ENCODE results near the gene MS4A6E.
"Not testable (repeated sequence)": the region's sequence is repeated elsewhere in the genome, so short reads cannot be mapped to it uniquely, and the experiment has no call there.

MS4A6E gene, protein sequence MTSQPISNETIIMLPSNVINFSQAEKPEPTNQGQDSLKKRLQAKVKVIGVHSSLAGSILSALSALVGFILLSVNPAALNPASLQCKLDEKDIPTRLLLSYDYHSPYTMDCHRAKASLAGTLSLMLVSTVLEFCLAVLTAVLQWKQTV

DNA sequence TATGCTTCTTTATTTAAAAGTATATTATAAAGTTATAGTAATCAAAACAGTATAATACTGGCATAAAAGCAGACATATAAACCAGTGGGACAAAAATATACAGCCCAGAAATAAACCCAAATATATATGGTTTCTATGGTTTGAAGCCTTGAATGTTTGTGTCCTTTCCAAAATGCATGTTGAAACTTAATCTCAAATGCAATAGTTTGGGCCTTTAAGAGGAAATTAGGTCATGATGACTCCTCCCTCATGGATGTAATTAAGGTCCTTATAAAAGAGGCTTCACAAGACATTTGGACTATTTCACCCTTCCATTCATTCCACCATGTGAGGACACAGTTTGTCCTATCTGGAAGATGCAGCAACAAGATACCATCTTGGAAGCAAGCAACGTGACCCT is at the start of gene MS4A6E:
Gene MS4A6E (plus strand): TSS at position 301 of the 400 bp plus-strand sequence. CDS start 7,641 bp downstream, outside the sequence.
- no peak for DNase-seq (ENCODE audit: low read depth in 1 of 2, low spot score in 1 of 2)

DNA sequence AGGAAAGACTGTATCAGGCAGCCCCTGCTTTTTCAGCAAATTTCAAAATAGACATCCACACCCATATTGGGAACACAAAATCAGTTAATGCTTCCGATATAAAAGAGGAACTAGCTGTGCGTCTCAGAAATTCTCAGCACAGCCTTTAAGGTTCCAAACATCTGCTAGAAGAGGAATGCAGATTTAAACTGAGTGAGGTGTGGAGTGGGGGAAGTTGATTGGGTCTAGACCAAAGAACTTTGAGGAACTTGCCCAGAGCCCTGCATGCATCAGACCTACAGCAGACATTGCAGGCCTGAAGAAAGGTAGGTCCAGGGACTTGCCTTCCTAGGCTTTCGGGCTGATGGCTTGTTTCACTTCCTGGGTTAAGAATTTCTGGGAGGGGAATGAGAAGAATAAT is 46.6 kb upstream of the MS4A6E start, which contains the start of gene MS4A4A:
Gene MS4A4A (plus strand): TSS at position 255 of the 400 bp plus-strand sequence. CDS start 10 bp downstream, at position 265.
- no peak for DNase-seq (ENCODE audit: low read depth in 1 of 2, low spot score in 1 of 2)

DNA sequence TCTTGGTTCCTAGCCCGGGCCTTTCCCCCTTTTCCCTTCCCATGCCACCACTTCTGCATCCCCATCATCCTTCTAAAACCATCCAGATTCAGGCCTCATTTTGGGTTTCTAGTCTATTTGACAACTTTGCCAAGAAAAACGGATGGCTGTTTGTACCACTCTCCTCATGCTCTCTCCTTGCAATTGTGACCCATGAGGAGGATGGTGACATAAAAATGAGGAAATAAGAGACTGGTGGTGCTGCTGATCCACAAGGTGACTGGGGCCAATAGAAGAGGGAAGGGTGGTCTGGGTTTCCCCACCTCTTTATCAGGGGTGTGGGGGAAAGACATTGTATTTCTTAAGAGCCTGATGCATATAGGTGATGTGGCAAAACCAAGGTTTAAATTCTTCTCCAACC is 45.6 kb upstream of the MS4A6E start:
- DNase-seq (ENCODE audit: low read depth in 1 of 2, low spot score in 1 of 2), result no peak

DNA sequence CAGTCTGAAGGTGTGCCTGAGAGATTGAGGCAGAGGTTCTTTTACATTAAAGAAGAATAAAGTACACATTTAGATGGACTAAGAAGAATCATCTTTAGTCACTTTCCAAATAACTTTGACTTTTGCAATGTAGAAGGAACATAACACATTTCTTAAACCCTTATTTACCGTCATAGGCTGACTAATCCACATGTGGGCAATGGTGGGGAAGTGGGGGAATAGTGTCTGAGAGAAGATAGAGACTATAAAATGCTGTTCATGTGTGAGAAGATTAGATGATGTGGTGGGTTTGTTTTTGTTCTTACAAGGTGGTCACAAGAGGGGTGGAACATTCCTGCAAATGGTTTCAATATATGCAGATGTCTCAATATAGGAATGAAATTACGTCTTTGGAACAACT is 44.8 kb upstream of the MS4A6E start:
- DNase-seq (ENCODE audit: low read depth in 1 of 2, low spot score in 1 of 2), result no peak

DNA sequence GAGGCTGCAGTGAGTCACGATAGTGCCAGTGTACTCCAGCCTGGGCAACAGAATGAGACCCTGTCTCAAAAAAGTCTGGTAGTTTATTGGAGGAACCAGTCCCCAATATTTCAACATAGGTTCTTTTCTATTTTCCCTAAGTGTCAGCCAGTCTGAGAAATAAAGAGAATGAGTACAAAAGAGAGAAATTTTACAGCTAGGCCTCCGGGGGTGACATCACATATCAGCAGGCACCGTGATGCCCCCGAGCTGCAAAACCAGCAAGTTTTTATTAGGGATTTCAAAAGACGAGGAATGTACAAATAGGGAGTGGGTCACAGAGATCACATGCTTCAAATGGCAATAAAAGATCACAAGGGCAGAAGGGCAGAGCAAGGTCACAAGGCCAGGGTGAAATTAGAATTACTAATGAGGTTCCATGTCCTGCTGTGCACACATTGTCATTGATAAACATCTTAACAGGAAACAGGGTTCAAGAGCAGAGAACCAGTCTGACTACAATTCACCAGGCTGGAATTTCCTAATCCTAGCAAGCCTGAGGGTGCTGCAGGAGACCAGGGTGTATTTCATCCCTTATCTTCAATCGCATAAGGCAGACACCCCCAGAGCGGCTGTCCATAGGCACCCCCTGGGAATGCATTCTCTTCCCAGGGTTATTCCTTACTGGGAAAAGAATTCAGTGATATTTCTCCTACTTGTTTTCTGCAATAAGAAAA is 41.5 kb upstream of the MS4A6E start:
- not testable (repeated sequence) for DNase-seq (ENCODE audit: low read depth in 1 of 2, low spot score in 1 of 2)

DNA sequence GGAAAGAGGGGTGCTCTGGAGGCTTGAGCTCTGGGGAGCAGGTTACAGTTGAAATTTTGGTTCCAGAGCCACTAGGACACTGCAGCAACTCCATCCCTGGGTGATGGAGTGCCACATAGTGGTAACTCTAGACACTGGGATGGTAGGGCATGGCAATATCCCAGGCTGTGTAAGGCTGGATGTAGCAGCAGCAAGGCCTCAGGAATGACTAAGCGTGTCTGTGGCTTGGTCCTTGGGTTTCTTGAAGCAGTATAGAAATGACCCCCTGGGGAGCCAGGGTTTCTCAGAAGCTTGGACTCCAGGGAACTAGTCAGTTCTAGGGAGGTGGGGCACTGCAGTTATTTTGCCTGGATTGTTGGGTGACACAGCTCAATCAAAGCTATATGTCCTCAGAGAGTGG is 38.5 kb upstream of the MS4A6E start:
- DNase-seq (ENCODE audit: low read depth in 1 of 2, low spot score in 1 of 2), result no peak

DNA sequence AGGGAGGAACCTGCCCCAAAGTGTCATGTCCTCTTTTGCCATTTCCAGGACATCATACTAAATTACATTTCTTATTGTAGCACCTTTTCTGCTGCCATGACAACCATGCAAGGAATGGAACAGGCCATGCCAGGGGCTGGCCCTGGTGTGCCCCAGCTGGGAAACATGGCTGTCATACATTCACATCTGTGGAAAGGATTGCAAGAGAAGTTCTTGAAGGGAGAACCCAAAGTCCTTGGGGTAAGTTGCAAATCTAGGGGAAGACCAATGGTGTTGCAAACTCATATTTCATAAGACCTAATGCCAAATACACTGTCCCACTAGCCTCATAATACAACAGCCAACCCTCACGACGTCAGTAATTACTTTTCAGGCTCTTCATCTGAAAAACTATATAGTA is 34.9 kb upstream of the MS4A6E start:
- no peak for DNase-seq (ENCODE audit: low read depth in 1 of 2, low spot score in 1 of 2)

DNA sequence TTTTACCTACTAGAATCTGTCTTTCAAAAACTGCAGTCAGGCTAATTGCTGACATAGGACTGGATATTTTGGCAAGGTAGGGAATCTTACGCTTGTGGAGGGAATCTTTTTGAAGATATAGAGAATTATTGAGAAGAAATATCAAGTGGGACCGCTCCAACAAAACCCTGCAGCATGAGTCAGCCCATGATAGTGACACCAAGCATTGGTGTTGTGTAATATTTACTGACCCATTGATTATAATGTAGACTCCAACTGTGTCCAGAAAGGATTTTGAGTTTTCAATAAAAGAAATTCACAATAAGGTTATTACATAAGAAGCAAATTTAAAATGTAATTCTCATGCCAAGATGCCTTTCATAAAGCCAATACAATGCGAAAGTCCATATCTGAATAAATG is 25.9 kb upstream of the MS4A6E start:
- DNase-seq (ENCODE audit: low read depth in 1 of 2, low spot score in 1 of 2), result no peak

DNA sequence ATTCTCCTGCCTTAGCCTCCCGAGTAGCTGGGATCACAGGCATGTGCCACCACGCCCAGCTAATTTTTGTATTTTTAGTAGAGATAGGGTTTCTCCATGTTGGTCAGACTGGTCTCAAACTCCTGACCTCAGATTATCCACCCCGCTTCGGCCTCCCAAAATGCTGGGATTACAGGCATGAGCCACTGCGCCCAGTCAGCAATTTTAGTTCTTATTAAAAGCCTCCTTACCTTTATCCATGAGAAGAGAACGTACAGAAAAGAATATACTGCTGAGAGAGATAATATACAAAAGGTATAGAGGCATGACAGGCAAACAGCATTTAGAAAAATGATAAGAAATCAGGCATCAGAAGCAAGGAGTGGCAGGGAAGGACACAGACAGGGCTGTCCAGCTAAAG is 25.2 kb upstream of the MS4A6E start:
- not testable (repeated sequence) for DNase-seq (ENCODE audit: low read depth in 1 of 2, low spot score in 1 of 2)

DNA sequence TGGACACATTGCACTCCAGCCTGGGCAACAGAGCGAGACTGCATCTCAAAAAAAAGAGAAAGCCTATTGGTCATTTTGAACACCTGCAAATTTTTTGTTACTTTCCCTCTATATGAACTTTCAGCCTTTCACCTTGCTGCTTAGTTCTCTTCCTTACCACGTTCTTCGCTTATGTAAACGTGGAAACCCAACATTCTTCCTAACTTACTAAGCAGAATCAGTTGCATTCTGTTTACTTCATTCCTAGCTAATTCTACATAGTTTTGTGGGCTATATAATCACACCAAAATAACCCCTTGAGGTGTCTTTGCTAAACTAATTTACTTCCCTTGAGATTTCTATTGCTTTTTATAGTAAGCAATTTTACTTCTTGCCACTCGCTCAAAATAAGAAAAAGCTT is 23.4 kb upstream of the MS4A6E start:
- DNase-seq (ENCODE audit: low read depth in 1 of 2, low spot score in 1 of 2), result no peak

DNA sequence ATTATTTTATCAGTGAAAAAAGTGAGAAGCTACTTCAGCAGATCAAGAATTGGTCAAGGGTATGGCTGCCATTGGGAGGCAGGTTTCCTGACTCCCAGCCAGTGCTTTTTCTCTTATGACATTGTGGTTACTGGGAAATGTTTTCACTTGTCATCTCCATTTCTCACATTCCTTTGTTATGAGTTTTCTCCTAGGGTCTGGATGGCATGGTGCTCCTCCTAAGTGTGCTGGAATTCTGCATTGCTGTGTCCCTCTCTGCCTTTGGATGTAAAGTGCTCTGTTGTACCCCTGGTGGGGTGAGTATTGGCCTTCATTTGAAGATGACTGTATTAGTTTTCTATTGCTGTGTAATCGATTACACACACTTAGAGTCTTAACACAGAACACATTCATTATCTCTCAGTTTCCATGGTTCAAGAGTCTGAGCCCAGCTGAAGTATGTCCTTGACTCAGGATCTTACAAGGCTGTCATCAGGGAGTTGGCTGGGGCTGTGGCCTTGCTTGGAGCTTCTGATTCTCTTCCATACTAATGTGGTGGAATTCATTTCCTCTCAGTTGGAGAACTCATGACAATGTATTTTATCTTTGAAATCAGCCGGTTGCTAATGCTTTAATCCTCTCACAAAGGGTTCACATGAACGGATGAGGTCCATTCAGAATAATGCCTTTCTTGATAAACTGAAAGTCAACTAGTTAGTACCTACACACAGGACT is 21.0 kb upstream of the MS4A6E start:
- no peak for DNase-seq (ENCODE audit: low read depth in 1 of 2, low spot score in 1 of 2)

DNA sequence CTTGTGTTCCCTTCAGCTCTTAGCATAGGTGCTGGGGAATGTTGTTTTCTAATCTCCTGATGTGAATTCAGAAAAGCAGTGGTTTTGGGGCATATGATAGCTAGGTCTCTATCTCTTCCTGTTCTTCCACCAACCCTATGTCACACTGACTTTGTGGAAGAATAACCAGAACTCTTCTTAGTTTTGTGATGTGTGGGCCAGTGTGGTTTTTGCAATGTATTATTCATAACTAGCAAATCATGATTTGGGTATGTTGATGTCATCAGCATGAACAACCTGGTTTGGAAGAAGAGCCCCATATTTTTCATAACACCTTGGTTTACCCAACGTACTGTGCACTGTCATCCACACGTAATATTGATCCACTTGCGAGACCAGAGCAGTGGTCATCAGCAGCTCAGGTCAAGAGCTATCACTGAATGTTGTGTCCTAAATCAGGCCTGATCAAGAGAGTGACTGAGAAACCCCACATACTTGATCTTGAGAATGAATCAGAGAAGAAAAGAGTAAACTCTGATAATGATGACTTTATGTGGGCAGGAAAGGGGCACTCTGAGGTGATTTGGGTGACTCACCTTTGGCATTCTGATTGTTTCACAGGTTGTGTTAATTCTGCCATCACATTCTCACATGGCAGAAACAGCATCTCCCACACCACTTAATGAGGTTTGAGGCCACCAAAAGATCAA is 19.4 kb upstream of the MS4A6E start:
- no peak for DNase-seq (ENCODE audit: low read depth in 1 of 2, low spot score in 1 of 2)

DNA sequence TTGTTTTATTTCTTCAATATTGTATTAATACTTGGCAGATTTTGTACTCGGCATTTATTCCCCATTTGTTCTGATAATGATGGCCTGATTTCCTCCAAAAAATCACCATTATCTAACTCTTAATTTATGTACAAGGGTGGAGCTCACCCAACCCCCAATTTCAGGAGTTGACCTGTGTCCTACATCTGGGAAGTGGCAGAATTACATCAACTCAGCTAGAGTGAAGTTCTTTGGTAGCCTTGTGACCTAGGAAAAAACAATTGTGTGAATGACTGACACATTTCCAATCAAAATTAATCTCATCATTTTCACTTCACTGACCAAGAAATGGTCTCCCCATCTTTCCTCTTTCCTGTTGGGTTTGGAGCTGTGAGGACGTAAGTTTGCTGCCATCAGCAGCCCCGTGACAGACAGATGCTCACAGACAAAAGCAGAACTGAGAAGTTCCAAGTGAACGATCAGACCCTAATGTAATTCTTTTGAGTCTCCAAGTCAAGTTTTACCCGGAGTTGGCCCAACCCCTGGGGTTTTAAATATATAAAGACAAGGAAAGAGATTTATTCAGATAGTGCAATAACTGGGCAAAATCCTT is 16.6 kb upstream of the MS4A6E start:
- DNase-seq (ENCODE audit: low read depth in 1 of 2, low spot score in 1 of 2), result no peak

DNA sequence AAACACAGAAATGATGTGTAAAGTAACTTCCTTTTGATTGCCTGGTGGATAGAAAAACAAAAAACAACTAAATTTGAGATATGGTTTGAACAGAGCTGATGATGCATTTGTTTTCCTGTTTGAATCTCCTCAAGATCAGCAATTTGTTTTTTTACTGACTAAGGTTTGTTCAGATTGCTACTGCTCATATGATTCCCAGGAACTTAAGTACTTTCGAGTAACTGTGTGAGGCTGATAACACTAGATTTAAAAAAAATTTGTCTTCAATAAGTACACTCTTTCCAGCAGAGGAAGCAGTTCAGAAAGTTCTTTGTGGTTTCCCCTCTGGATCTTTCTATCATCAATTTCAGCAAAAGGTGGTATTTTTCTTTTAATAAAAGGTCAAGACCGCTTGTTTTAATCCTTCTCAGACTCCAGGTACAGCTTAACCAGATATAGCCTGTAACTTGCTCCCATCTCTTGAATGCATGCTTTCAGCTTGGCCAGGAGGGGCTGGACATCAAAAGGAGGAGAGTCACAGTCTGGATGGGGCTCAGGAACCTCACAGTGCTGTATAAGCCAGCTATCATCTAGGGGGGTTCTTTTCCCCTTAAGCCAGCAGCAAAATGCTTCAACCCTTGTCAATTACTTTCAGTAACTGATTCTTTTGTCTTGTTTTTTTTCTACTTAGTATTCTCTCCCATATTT is 12.3 kb upstream of the MS4A6E start:
- DNase-seq (ENCODE audit: low read depth in 1 of 2, low spot score in 1 of 2), result no peak

DNA sequence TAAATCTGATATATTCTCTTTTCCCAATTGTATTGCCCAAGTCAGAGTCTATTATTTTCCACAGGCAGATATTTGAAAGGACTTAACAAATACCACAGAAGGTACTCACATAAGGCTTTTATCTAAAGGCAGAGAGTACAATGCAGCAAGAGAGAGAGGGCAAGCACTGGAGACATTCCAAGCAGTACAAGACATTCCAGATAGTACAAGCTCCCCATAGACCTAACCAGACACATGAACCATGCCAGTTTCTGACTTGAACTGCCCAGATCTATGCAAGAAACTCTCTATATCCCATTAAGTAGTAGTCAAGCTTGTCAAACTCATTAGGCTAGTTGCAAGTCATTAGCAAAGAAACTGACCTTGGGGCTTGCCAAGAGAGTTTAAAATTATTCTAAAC is 11.2 kb upstream of the MS4A6E start:
- DNase-seq (ENCODE audit: low read depth in 1 of 2, low spot score in 1 of 2), result no peak

DNA sequence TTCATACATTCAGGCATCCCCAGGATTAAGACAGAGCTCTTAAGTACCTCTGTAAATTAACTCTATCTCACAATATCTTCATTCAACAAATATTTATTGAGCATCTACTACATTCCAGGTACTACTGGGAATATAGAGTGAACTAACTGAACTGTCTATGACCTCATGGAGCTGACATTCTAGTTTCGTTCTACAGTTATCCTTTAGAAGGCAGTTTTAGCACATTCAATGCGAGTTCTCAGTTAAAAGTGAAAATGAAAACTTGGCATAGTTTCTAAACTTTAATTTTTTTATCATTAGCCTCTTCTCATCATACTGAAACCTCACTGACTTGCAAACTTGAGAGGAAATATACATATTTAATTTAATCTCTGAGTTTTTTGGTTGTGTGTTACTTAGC is 10.7 kb upstream of the MS4A6E start:
- no peak for DNase-seq (ENCODE audit: low read depth in 1 of 2, low spot score in 1 of 2)

DNA sequence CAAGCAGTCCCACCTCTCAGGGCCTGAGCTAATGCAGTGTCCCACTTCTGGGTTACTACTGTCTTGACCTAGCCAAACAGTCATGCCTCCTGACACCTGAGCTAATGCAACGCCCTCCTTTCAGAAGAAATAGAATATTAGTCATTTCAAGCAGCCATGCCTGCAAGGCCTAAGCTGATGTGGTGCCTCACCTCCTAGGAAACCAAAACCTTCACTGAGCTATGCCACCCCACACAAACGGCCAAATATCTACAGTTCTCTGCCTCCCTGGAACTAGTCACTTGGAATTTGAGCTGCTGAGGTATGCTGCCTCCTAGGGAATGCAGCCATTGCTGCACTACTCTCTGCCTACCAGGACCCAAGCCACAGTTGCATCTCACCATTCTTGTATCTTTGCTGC is 8.3 kb upstream of the MS4A6E start:
- no peak for DNase-seq (ENCODE audit: low read depth in 1 of 2, low spot score in 1 of 2)

DNA sequence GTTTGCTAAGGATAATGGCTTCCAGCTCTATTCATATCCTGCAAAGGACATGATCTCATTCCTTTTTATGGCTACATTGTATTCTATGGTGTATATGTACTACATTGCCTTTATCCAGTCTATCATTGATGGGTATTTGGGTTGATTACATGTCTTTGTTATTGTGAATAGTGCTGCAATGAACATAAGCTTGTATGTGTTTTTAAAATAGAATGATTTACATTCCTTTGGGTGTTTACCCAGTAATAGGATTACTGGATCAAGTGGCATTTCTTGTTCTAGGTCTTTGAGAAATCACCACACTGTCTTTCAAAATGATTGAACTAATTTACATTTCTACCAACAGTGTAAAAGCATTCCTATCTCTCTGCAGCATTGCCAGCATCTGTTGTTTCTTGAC is 6.0 kb upstream of the MS4A6E start:
- no peak for DNase-seq (ENCODE audit: low read depth in 1 of 2, low spot score in 1 of 2)

DNA sequence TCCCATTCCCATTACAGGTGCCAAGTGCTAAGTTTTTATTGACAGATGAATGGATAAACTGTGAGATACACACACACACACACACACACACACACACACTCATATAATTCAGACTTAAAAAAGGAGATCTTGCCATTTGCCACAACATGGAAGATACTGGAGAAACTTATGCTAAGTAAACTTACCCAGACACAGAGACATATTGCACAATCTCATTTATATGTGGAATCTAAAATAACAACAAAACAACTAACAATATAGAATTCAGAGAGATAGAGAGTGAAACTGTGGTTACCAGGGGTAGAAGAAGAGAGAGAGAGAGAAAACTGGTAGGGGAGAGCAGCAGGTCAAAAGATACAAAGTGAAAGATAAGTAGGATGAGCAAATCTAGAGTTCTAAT is 1.4 kb downstream of the MS4A6E start:
- no peak for DNase-seq (ENCODE audit: low read depth in 1 of 2, low spot score in 1 of 2)

DNA sequence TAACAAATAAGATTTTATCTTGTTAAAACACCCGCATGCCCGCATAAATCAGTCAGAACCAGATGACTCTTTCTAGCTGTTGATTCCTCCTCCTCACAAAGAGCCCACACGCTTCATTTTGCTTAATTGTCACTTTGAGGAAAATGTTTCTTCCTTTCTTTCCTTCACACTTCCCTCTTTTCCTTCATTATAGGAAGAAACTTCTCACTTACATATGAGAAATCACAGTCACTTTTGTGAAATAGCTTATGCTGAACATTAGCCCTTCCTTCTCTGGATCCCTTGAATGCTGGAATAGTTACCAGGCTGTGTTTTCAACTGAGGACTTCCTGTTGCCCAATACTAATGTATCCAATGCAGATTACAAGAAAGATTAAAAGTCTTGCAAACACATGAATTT is 5.8 kb downstream of the MS4A6E start:
- no peak for DNase-seq (ENCODE audit: low read depth in 1 of 2, low spot score in 1 of 2)

Measured in activated T-helper 1 cell treated with anti-CD3 and anti-CD28 coated beads, Interleukin-2, amount 50 U/mL, for 16 hours (primary cell).